WTC11 (cell line): ENCODE results near the gene GNG3. TPM values are rescaled to one million over a fixed set of nuclear protein-coding genes. Genes with fewer than 3 reads are reported as not detected.
"Not testable (repeated sequence)": the region's sequence is repeated elsewhere in the genome, so short reads cannot be mapped to it uniquely, and the experiment has no call there.

Experiments
- ATAC-seq: fragments of 200-7000 bp; cut with Tn5 transposase; 2 replicates; pipeline ENCODE4 v1.10.0; 2021; ENCODE audit warnings: mild to moderate bottlenecking, moderate library complexity
- CTCF ChIA-PET: fragments of 300-600 bp; sonication (Branson Sonifier 250); formaldehyde crosslinking; loops from one replicate; lab custom pipeline; 2021; ENCODE audit warnings: antibody characterized with exemption; lab: Charles Lee
- POLR2A ChIA-PET: fragments of 350-600 bp; sonication (Branson Sonifier 250); formaldehyde crosslinking; loops from one replicate; lab custom pipeline; 2021; ENCODE audit warnings: antibody characterized with exemption; lab: Charles Lee
- DNase-seq: peaks from one replicate; pipeline ENCODE4 v3.0.0; 2021; ENCODE audit warnings: low spot score
- H3K27ac Mint-ChIP-seq: 2 replicates; pipeline ENCODE4 v1.8.0; 2021; ENCODE audit warnings: mixed read lengths
- H3K27me3 Mint-ChIP-seq: 2 replicates; pipeline ENCODE4 v1.8.0; 2021; ENCODE audit warnings: low read depth, mild to moderate bottlenecking, moderate library complexity, mixed read lengths
- H3K36me3 Mint-ChIP-seq: 2 replicates; pipeline ENCODE4 v1.8.0; 2021; ENCODE audit warnings: mixed read lengths
- H3K4me1 Mint-ChIP-seq: 2 replicates; pipeline ENCODE4 v1.8.0; 2022; ENCODE audit warnings: mixed read lengths
- H3K4me3 Mint-ChIP-seq: 2 replicates; pipeline ENCODE4 v1.8.0; 2021; ENCODE audit warnings: mild to moderate bottlenecking, moderate library complexity, mixed read lengths
- H3K9me3 Mint-ChIP-seq: 2 replicates; pipeline ENCODE4 v1.8.0; 2021; ENCODE audit warnings: mixed read lengths
- CREM ChIP-seq: sonication (generic); formaldehyde crosslinking; IDR thresholded peaks from 2 replicates; pipeline ENCODE4 v1.8.1; 2022; ENCODE audit warnings: mild to moderate bottlenecking, missing genetic modification reagents, moderate library complexity
- HMGA2 ChIP-seq: fragments of 250-450 bp; sonication (Bioruptor Pico); IDR thresholded peaks from 2 replicates; pipeline ENCODE4 v1.4.0; 2021; ENCODE audit warnings: mild to moderate bottlenecking, moderate library complexity
- KAT7 ChIP-seq: sonication (generic); formaldehyde crosslinking; IDR thresholded peaks from 2 replicates; pipeline ENCODE4 v1.8.1; 2023; ENCODE audit warnings: missing genetic modification reagents, mild to moderate bottlenecking, borderline replicate concordance
- OVOL2 ChIP-seq: fragments of 250-450 bp; sonication (Bioruptor Pico); IDR thresholded peaks from 2 replicates; pipeline ENCODE4 v1.9.0; 2021; ENCODE audit warnings: mild to moderate bottlenecking, borderline replicate concordance
- RORB ChIP-seq: fragments of 250-450 bp; sonication (Bioruptor Pico); IDR thresholded peaks from 2 replicates; pipeline ENCODE4 v1.9.0; 2021; ENCODE audit warnings: mild to moderate bottlenecking
- SMAD4 ChIP-seq: sonication (generic); formaldehyde crosslinking; IDR thresholded peaks from 2 replicates; pipeline ENCODE4 v1.8.0; 2022; ENCODE audit warnings: mild to moderate bottlenecking, missing genetic modification reagents
- TEAD4 ChIP-seq: sonication (generic); formaldehyde crosslinking; IDR thresholded peaks from 2 replicates; pipeline ENCODE4 v1.8.0; 2022; ENCODE audit warnings: mild to moderate bottlenecking, missing genetic modification reagents
- ZNF671 ChIP-seq: fragments of 250-450 bp; sonication (Bioruptor Pico); IDR thresholded peaks from 2 replicates; pipeline ENCODE4 v1.8.0; 2021; ENCODE audit warnings: mild to moderate bottlenecking
- total RNA-seq: library from RNA; stranded (reverse); gene quantifications from 3 replicates; pipeline ENCODE4 v1.2.3, GENCODE V29; 2021
- TF ChIP-seq, protein P1 (sequence below): sonication (generic); formaldehyde crosslinking; IDR thresholded peaks from 2 replicates; pipeline ENCODE4 v1.8.1; 2023; ENCODE audit warnings: mild to moderate bottlenecking, missing genetic modification reagents, borderline replicate concordance
- TF ChIP-seq, protein P2 (sequence below): sonication (generic); formaldehyde crosslinking; IDR thresholded peaks from 2 replicates; pipeline ENCODE4 v1.8.1; 2023; ENCODE audit warnings: mild to moderate bottlenecking, missing genetic modification reagents, moderate library complexity
- TF ChIP-seq, protein P3 (sequence below): sonication (generic); formaldehyde crosslinking; IDR thresholded peaks from 2 replicates; pipeline ENCODE4 v1.8.0; 2022; ENCODE audit warnings: missing genetic modification reagents
- TF ChIP-seq, protein P4 (sequence below): sonication (generic); formaldehyde crosslinking; IDR thresholded peaks from 2 replicates; pipeline ENCODE4 v1.8.0; 2022; ENCODE audit warnings: mild to moderate bottlenecking, missing genetic modification reagents

Gene GNG3
- total RNA-seq, 1 experiment from 2014 or later: 6.0 TPM

DNA sequence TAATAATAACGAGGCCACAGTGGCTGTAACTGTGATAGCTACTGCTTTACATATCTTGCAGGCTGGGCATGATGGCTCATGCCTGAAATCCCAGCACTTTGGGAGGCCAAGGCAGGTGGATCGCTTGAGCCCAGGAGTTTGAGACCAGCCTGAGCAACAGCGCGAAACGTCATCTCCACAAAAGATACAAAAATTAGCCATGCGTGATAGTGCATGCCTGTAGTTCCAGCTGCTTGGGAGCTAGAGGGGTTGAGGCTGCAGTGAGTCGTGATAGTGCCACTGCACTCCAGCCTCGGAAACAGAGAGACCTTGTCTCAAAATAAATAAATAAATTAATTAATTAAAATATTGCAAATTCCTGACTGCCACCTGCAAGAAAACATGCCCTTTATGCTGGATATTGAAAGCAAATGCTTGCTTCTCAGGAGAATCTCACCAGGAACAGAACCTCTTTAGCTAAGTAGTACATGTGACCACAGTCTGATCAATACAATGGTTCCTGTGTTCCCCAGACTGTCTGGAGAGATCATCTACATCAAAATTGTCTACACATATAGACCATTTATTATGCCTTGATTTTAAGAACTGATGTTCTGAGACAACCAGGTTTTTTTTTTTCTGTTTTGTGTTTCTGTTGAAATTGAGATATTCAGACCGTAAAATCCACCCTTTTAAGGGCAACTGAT, 40.1 kb downstream of the GNG3 start:
- TF ChIP-seq, protein P1, sequence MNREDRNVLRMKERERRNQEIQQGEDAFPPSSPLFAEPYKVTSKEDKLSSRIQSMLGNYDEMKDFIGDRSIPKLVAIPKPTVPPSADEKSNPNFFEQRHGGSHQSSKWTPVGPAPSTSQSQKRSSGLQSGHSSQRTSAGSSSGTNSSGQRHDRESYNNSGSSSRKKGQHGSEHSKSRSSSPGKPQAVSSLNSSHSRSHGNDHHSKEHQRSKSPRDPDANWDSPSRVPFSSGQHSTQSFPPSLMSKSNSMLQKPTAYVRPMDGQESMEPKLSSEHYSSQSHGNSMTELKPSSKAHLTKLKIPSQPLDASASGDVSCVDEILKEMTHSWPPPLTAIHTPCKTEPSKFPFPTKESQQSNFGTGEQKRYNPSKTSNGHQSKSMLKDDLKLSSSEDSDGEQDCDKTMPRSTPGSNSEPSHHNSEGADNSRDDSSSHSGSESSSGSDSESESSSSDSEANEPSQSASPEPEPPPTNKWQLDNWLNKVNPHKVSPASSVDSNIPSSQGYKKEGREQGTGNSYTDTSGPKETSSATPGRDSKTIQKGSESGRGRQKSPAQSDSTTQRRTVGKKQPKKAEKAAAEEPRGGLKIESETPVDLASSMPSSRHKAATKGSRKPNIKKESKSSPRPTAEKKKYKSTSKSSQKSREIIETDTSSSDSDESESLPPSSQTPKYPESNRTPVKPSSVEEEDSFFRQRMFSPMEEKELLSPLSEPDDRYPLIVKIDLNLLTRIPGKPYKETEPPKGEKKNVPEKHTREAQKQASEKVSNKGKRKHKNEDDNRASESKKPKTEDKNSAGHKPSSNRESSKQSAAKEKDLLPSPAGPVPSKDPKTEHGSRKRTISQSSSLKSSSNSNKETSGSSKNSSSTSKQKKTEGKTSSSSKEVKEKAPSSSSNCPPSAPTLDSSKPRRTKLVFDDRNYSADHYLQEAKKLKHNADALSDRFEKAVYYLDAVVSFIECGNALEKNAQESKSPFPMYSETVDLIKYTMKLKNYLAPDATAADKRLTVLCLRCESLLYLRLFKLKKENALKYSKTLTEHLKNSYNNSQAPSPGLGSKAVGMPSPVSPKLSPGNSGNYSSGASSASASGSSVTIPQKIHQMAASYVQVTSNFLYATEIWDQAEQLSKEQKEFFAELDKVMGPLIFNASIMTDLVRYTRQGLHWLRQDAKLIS (CRISPR knock-in tag): no peak
- TF ChIP-seq ZNF671 (CRISPR knock-in tag): 0 out of 2 replicates have a peak, but pooled peaks have one; percentile 22
- TF ChIP-seq, all 79 proteins: peak for 1
- Mint-ChIP-seq H3K4me3 (no peak overlapping the region), H3K9me3 (no peaks in the 10 kb centered on the region), H3K27ac (peak overlapping the region; percentile 80), H3K36me3 (peaks cover 27% of the 10 kb centered on the region), H3K27me3 (no peaks in the 10 kb centered on the region), H3K4me1 (peaks cover 6% of the 10 kb centered on the region)
- CTCF ChIA-PET: interaction anchor here (0.5 to 2.3 kb wide), 4 partner anchors 22 to 849 kb away, joined by 3 to 12 read pairs (median 4); no protein-coding TSS in a partner anchor
- POLR2A ChIA-PET: interaction anchor here (0.7 to 1.2 kb wide), 3 partner anchors 10 to 134 kb away, joined by 3 read pairs; no protein-coding TSS in a partner anchor
- ATAC-seq (no peak), DNase-seq (no peak)

DNA sequence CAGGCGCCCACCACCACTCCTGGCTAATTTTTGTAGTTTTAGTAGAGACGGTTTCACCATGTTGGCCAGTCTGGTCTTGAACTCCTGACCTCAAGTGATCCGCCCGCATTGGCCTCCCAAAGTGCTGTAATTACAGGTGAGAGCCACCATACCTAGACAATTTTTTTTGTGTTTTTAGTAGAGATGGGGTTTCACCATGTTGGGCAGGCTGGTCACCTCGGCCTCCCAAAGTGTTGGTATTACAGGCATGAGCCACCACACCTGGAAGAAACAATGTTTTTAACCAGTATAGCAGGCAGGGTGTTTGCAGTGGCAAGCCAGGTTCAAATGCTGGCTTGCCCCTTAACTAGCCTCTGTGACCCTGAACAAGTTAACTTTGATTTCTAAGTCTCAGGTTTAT, 42.5 kb downstream of the GNG3 start:
- peaks cover 41% of the 10 kb centered on the region for H3K36me3 Mint-ChIP-seq
- H3K9me3 Mint-ChIP-seq, DNase-seq, POLR2A ChIA-PET, H3K4me3 Mint-ChIP-seq, H3K4me1 Mint-ChIP-seq, H3K27me3 Mint-ChIP-seq, ATAC-seq: not testable (repeated sequence)
- CTCF ChIA-PET: interaction anchor here (0.6 to 1.4 kb wide), 2 partner anchors 20 to 54 kb away, joined by 4 read pairs; no protein-coding TSS in a partner anchor
- peak overlapping the region; percentile 57; the same call in 1 of the 2 replicates for H3K27ac Mint-ChIP-seq

DNA sequence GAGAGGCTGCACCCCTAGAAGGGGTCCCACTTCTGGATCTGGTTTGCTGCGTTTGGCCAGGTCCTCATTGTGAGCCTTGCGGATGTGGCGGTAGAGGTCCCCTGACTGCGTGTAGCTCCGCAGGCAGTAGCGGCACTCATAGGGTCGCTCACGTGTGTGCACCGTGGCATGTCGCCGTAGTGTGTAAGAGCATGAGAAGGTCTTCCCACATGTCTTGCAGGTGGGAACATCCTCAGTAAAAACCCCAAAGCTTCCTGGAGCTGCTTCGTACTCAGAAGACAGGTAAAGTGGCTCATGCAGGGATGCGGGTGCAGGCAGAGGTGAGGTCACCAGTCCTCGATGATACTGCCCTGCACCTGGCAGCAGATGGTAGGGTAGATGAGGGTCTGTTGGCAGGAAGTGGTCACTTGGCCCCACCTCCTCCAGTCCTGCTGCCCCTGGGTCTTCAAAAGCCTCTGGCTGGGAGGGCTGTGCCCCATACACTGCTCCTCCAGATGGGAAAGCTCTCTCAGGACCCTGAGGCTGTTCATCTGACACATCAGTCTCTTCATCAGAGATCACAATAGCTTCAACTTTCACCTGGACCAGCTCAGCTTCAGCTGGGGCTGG, 44.8 kb downstream of the GNG3 start:
- DNase-seq (no peak), ATAC-seq (no peak)
- POLR2A ChIA-PET: interaction anchor here (0.6 kb wide), 1 partner anchor 138 kb away, joined by 5 read pairs; no protein-coding TSS in a partner anchor
- no peak overlapping the region for H3K4me3 Mint-ChIP-seq
- H3K9me3 Mint-ChIP-seq: no peaks in the 10 kb centered on the region
- no peaks in the 10 kb centered on the region; the same call in 1 of the 2 replicates for H3K27me3 Mint-ChIP-seq
- H3K27ac Mint-ChIP-seq: peak overlapping the region; percentile 76
- no peak for TF ChIP-seq OVOL2 (CRISPR knock-in tag)
- 0 out of 2 replicates have a peak, but pooled peaks have one; percentile 54 for TF ChIP-seq SMAD4
- peaks cover 20% of the 10 kb centered on the region for H3K4me1 Mint-ChIP-seq
- CTCF ChIA-PET: interaction anchor here (2.3 kb wide), 1 partner anchor 24 kb away, joined by 32 read pairs; the partner anchor contains the start of genes HNRNPUL2 and TTC9C
- peaks cover 41% of the 10 kb centered on the region for H3K36me3 Mint-ChIP-seq

DNA sequence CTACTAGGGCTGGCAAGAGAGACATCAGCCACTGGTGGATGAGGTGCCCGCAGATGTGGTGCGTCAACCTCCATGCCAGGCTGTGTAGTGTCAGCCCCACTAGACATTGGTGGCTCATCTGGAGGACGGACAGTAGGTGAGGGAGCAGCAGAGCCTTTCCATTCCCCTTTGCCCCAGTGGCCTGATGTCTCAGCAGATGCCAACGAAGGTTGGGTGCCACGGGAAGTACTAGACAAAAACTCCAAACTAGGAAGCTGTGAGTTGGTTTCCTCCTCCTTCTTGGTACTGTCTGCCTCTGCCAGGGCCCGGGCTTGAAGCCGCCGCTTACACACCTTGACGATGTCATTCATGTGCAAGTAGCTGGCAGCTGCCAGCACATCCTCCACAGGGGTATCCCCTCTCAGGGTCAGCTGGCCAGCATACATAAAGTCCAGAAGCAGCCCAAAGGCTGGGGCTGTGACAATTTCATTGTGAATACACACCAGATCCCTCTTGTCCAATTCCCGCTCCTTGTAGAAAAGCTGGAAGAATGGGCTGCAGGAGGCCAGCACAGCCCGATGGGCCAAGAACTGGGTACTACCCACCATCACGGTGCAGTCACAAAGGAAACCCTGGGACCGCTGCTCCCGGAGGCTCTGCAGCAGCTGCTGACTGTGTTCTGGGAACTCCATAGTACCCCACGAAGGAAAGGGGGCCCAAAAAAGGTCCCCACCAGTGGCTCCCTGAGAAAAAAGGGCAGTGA, 45.7 kb downstream of the GNG3 start:
- no peaks in the 10 kb centered on the region; the same call in 1 of the 2 replicates for H3K27me3 Mint-ChIP-seq
- peaks cover 41% of the 10 kb centered on the region for H3K36me3 Mint-ChIP-seq
- TF ChIP-seq, protein P2, sequence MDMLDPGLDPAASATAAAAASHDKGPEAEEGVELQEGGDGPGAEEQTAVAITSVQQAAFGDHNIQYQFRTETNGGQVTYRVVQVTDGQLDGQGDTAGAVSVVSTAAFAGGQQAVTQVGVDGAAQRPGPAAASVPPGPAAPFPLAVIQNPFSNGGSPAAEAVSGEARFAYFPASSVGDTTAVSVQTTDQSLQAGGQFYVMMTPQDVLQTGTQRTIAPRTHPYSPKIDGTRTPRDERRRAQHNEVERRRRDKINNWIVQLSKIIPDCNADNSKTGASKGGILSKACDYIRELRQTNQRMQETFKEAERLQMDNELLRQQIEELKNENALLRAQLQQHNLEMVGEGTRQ (CRISPR knock-in tag): no peak
- TF ChIP-seq, protein P3, sequence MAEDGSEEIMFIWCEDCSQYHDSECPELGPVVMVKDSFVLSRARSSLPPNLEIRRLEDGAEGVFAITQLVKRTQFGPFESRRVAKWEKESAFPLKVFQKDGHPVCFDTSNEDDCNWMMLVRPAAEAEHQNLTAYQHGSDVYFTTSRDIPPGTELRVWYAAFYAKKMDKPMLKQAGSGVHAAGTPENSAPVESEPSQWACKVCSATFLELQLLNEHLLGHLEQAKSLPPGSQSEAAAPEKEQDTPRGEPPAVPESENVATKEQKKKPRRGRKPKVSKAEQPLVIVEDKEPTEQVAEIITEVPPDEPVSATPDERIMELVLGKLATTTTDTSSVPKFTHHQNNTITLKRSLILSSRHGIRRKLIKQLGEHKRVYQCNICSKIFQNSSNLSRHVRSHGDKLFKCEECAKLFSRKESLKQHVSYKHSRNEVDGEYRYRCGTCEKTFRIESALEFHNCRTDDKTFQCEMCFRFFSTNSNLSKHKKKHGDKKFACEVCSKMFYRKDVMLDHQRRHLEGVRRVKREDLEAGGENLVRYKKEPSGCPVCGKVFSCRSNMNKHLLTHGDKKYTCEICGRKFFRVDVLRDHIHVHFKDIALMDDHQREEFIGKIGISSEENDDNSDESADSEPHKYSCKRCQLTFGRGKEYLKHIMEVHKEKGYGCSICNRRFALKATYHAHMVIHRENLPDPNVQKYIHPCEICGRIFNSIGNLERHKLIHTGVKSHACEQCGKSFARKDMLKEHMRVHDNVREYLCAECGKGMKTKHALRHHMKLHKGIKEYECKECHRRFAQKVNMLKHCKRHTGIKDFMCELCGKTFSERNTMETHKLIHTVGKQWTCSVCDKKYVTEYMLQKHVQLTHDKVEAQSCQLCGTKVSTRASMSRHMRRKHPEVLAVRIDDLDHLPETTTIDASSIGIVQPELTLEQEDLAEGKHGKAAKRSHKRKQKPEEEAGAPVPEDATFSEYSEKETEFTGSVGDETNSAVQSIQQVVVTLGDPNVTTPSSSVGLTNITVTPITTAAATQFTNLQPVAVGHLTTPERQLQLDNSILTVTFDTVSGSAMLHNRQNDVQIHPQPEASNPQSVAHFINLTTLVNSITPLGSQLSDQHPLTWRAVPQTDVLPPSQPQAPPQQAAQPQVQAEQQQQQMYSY: no peak
- TF ChIP-seq KAT7 (CRISPR knock-in tag) (no peak), RORB (no peak), HMGA2 (CRISPR knock-in tag) (no peak), CREM (CRISPR knock-in tag) (no peak), TEAD4 (CRISPR knock-in tag) (no peak)
- TF ChIP-seq, protein P4, sequence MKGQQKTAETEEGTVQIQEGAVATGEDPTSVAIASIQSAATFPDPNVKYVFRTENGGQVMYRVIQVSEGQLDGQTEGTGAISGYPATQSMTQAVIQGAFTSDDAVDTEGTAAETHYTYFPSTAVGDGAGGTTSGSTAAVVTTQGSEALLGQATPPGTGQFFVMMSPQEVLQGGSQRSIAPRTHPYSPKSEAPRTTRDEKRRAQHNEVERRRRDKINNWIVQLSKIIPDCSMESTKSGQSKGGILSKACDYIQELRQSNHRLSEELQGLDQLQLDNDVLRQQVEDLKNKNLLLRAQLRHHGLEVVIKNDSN (CRISPR knock-in tag): no peak

More for the DNA sequence above, 45.7 kb downstream of the GNG3 start:
- H3K4me1 Mint-ChIP-seq: peaks cover 23% of the 10 kb centered on the region
- ChIA-PET CTCF (interaction anchor here (0.7 to 2.7 kb wide), 20 partner anchors 7 to 413 kb away, joined by 3 to 67 read pairs (median 4); partner anchors contain the start of genes BSCL2, GNG3, HNRNPUL2 and NXF1), POLR2A (interaction anchor here (0.6 to 2.5 kb wide), 18 partner anchors 16 to 162 kb away, joined by 3 to 30 read pairs (median 8); partner anchors contain the start of genes B3GAT3, BSCL2, C11orf98 and CSKMT)
- H3K27ac Mint-ChIP-seq: peak overlapping the region; percentile 78; the same call in 1 of the 2 replicates
- ATAC-seq: no peak
- peak overlapping the region; percentile 95 for H3K4me3 Mint-ChIP-seq
- H3K9me3 Mint-ChIP-seq: no peaks in the 10 kb centered on the region
- no peak for DNase-seq
